ENCODE results near the gene MTF2. TPM values are rescaled to one million over a fixed set of nuclear protein-coding genes. Genes with fewer than 3 reads are reported as not detected.
A peak's percentile ranks its signal among the peaks of the same experiment; 100 is the strongest.

MTF2 gene
- total RNA-seq (2014; rRNA removed; shearing (Covaris generic)) (77.2 and 82.1 TPM in 2 replicates), polyA plus RNA-seq (2016; fragmentation: Nextera tagmentation; extraction: Ambion mirVana) (105 and 133 TPM in 2 replicates)
- long read RNA-seq, full-length matches to known transcripts = 3 of 131 reads
- long read RNA-seq, partial matches to known transcripts = 99 of 131 reads
- long read RNA-seq, other reads (novel, unspliced or antisense) = 29 of 131 reads

DNA sequence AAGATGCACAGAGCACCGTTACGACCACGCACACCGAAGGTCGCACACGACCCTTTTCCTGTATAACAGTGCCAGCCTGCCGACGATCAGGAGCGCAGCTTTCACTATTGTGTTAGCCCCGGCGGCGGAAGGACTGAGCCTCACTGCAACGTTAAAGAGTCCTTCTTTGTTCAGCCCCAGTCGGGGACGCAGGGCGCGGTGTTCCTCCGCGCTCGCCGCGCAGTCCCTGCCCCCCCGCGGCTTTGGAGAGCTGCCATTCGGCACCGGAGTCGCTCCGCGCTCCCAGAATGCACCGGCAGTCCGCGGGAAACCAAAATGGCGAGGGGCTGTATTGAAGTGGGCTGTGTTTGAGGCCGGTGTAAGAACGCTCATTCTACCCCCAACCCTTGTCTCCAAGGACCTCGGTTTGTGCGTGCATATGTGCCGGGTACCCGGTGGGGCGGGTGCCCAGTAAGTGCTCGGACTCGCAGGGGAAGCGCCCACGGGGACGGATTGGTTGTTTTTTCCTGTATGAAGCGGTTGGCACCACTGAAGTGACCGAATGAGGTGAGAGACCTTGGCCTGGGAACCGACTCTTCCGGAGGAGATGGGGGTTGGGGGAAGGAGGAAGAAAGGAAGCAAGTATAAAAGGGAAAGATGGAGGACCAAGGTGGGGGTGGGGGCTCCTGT lies at the start of gene MTF2:
Gene MTF2 (plus strand): TSS at position 298 of the 669 bp plus-strand sequence. CDS start 244 bp downstream, at position 542.
- H3K4me1 ChIP-seq (ENCODE audit: insufficient read depth) = no peaks in the 10 kb centered on the region; the same call in 1 of the 2 replicates
- H3K36me3 Mint-ChIP-seq (ENCODE audit: low read depth) = peaks cover 36% of the 10 kb centered on the region
- peak within 1 kb of the TSS; percentile 86 for H3K4me3 ChIP-seq
- H3K79me2 ChIP-seq (replicated peaks; ENCODE audit: insufficient read depth) = peaks cover 50% of the 10 kb centered on the region
- peaks cover 3% of the 10 kb centered on the region for H3K27me3 Mint-ChIP-seq (ENCODE audit: insufficient read depth, low read depth, poor library complexity)
- peaks cover 7% of the 10 kb centered on the region; the same call in 1 of the 2 replicates for H3K36me3 ChIP-seq (ENCODE audit: insufficient read depth)
- no peaks in the 10 kb centered on the region for H3K27me3 ChIP-seq (ENCODE audit: insufficient read depth)
- peaks cover 12% of the 10 kb centered on the region for H3K9me3 Mint-ChIP-seq
- H3K9me2 ChIP-seq (ENCODE audit: insufficient read depth) = 0 out of 2 replicates have a peak, but pooled peaks cover 4% of the 10 kb centered on the region
- peak within 1 kb of the TSS; percentile 83 for H2AFZ ChIP-seq
- H3K4me2 ChIP-seq = peak within 1 kb of the TSS; percentile 88
- TF ChIP-seq, protein P1, sequence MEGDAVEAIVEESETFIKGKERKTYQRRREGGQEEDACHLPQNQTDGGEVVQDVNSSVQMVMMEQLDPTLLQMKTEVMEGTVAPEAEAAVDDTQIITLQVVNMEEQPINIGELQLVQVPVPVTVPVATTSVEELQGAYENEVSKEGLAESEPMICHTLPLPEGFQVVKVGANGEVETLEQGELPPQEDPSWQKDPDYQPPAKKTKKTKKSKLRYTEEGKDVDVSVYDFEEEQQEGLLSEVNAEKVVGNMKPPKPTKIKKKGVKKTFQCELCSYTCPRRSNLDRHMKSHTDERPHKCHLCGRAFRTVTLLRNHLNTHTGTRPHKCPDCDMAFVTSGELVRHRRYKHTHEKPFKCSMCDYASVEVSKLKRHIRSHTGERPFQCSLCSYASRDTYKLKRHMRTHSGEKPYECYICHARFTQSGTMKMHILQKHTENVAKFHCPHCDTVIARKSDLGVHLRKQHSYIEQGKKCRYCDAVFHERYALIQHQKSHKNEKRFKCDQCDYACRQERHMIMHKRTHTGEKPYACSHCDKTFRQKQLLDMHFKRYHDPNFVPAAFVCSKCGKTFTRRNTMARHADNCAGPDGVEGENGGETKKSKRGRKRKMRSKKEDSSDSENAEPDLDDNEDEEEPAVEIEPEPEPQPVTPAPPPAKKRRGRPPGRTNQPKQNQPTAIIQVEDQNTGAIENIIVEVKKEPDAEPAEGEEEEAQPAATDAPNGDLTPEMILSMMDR (conservative IDR thresholded peaks at IDR 0.05; ENCODE audit: low read depth in 2 of 2) = peak in 1 of 2 experiments; percentile 12; a peak in 1 of 4 replicates
- TF ChIP-seq JUNB (IDR thresholded peaks at IDR 0.05; ENCODE audit: unreplicated experiment) (no peak), POLR2AphosphoS5 (IDR thresholded peaks at IDR 0.05; ENCODE audit: low read depth) (peak; percentile 99), EZH2phosphoT487 (IDR thresholded peaks at IDR 0.05; ENCODE audit: unreplicated experiment) (no peak), EZH2 (IDR thresholded peaks at IDR 0.05; ENCODE audit: low read depth, unreplicated experiment) (no peak), ETS1 (IDR thresholded peaks at IDR 0.05) (peak; percentile 71), NANOG (IDR thresholded peaks at IDR 0.05; ENCODE audit: borderline replicate concordance) (no peak), STAT1 (IDR thresholded peaks at IDR 0.05; ENCODE audit: unreplicated experiment) (no peak), CREB1 (CRISPR knock-in tag; IDR thresholded peaks at IDR 0.05; ENCODE audit: low read depth) (peak; percentile 92), ZNF331 (CRISPR knock-in tag; IDR thresholded peaks at IDR 0.05; ENCODE audit: low read depth) (no peak), ZNF114 (CRISPR knock-in tag; IDR thresholded peaks at IDR 0.05) (0 out of 2 replicates have a peak, but pooled peaks have one; percentile 84)
- TF ChIP-seq, protein P2, sequence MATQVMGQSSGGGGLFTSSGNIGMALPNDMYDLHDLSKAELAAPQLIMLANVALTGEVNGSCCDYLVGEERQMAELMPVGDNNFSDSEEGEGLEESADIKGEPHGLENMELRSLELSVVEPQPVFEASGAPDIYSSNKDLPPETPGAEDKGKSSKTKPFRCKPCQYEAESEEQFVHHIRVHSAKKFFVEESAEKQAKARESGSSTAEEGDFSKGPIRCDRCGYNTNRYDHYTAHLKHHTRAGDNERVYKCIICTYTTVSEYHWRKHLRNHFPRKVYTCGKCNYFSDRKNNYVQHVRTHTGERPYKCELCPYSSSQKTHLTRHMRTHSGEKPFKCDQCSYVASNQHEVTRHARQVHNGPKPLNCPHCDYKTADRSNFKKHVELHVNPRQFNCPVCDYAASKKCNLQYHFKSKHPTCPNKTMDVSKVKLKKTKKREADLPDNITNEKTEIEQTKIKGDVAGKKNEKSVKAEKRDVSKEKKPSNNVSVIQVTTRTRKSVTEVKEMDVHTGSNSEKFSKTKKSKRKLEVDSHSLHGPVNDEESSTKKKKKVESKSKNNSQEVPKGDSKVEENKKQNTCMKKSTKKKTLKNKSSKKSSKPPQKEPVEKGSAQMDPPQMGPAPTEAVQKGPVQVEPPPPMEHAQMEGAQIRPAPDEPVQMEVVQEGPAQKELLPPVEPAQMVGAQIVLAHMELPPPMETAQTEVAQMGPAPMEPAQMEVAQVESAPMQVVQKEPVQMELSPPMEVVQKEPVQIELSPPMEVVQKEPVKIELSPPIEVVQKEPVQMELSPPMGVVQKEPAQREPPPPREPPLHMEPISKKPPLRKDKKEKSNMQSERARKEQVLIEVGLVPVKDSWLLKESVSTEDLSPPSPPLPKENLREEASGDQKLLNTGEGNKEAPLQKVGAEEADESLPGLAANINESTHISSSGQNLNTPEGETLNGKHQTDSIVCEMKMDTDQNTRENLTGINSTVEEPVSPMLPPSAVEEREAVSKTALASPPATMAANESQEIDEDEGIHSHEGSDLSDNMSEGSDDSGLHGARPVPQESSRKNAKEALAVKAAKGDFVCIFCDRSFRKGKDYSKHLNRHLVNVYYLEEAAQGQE (IDR thresholded peaks at IDR 0.05; ENCODE audit: unreplicated experiment) = no peak
- TF ChIP-seq, protein P3, sequence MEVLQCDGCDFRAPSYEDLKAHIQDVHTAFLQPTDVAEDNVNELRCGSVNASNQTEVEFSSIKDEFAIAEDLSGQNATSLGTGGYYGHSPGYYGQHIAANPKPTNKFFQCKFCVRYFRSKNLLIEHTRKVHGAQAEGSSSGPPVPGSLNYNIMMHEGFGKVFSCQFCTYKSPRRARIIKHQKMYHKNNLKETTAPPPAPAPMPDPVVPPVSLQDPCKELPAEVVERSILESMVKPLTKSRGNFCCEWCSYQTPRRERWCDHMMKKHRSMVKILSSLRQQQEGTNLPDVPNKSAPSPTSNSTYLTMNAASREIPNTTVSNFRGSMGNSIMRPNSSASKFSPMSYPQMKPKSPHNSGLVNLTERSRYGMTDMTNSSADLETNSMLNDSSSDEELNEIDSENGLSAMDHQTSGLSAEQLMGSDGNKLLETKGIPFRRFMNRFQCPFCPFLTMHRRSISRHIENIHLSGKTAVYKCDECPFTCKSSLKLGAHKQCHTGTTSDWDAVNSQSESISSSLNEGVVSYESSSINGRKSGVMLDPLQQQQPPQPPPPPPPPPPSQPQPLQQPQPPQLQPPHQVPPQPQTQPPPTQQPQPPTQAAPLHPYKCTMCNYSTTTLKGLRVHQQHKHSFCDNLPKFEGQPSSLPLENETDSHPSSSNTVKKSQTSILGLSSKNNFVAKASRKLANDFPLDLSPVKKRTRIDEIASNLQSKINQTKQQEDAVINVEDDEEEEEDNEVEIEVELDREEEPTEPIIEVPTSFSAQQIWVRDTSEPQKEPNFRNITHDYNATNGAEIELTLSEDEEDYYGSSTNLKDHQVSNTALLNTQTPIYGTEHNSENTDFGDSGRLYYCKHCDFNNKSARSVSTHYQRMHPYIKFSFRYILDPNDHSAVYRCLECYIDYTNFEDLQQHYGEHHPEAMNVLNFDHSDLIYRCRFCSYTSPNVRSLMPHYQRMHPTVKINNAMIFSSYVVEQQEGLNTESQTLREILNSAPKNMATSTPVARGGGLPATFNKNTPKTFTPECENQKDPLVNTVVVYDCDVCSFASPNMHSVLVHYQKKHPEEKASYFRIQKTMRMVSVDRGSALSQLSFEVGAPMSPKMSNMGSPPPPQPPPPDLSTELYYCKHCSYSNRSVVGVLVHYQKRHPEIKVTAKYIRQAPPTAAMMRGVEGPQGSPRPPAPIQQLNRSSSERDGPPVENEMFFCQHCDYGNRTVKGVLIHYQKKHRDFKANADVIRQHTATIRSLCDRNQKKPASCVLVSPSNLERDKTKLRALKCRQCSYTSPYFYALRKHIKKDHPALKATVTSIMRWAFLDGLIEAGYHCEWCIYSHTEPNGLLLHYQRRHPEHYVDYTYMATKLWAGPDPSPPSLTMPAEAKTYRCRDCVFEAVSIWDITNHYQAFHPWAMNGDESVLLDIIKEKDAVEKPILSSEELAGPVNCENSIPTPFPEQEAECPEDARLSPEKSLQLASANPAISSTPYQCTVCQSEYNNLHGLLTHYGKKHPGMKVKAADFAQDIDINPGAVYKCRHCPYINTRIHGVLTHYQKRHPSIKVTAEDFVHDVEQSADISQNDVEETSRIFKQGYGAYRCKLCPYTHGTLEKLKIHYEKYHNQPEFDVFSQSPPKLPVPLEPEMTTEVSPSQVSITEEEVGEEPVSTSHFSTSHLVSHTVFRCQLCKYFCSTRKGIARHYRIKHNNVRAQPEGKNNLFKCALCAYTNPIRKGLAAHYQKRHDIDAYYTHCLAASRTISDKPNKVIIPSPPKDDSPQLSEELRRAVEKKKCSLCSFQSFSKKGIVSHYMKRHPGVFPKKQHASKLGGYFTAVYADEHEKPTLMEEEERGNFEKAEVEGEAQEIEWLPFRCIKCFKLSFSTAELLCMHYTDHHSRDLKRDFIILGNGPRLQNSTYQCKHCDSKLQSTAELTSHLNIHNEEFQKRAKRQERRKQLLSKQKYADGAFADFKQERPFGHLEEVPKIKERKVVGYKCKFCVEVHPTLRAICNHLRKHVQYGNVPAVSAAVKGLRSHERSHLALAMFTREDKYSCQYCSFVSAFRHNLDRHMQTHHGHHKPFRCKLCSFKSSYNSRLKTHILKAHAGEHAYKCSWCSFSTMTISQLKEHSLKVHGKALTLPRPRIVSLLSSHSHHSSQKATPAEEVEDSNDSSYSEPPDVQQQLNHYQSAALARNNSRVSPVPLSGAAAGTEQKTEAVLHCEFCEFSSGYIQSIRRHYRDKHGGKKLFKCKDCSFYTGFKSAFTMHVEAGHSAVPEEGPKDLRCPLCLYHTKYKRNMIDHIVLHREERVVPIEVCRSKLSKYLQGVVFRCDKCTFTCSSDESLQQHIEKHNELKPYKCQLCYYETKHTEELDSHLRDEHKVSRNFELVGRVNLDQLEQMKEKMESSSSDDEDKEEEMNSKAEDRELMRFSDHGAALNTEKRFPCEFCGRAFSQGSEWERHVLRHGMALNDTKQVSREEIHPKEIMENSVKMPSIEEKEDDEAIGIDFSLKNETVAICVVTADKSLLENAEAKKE (CRISPR knock-in tag; IDR thresholded peaks at IDR 0.05) = no peak
- H3K27ac ChIP-seq (ENCODE audit: low read depth) = peak within 1 kb of the TSS; percentile 100
- ATAC-seq (peak; percentile 91), DNase-seq (ENCODE audit: low spot score) (peak; percentile 99)
- peaks cover 5% of the 10 kb centered on the region; the same call in 2 of the 3 replicates for H3K4me1 Mint-ChIP-seq
- H3F3A ChIP-seq (replicated peaks; ENCODE audit: low read depth) = no peaks in the 10 kb centered on the region
- H3K4me3 Mint-ChIP-seq = peak within 1 kb of the TSS; percentile 95
- H4K20me1 ChIP-seq (replicated peaks; ENCODE audit: insufficient read depth) = peaks cover 31% of the 10 kb centered on the region
- H3K27ac Mint-ChIP-seq = peak within 1 kb of the TSS; percentile 96
